ENCODE results near the gene RAB27A.

GRCh38 chr15:55221090-55222011, 68.3 kb downstream of the RAB27A start:
- TF ChIP-seq CTCF (optimal IDR thresholded peaks at IDR 0.05 in 1 of 3, IDR thresholded peaks at IDR 0.05 in 1 of 3, conservative IDR thresholded peaks at IDR 0.05 in 1 of 3; ENCODE audit: extremely low read depth in 1 of 3, insufficient read depth in 2 of 3, low read length in 3 of 3) = no peak
- no peak for TF ChIP-seq EZH2 (IDR thresholded peaks at IDR 0.05; ENCODE audit: low read length)
